HG02970 (cell line): ENCODE measurements around the gene NCDN.

Experiments
- ATAC-seq: cut with Tn5 transposase; IDR thresholded peaks from one replicate; pipeline ENCODE4 v1.9.1; 2021; ENCODE audit warnings: mild to moderate bottlenecking, moderate library complexity, moderate number of reproducible peaks; ENCODE audit not compliant: unreplicated experiment, low FRiP score

NCDN gene

GRCh38 chr1:35587736-35588135 lies 30.1 kb downstream of the NCDN start:
- ATAC-seq = no peak

DNA sequence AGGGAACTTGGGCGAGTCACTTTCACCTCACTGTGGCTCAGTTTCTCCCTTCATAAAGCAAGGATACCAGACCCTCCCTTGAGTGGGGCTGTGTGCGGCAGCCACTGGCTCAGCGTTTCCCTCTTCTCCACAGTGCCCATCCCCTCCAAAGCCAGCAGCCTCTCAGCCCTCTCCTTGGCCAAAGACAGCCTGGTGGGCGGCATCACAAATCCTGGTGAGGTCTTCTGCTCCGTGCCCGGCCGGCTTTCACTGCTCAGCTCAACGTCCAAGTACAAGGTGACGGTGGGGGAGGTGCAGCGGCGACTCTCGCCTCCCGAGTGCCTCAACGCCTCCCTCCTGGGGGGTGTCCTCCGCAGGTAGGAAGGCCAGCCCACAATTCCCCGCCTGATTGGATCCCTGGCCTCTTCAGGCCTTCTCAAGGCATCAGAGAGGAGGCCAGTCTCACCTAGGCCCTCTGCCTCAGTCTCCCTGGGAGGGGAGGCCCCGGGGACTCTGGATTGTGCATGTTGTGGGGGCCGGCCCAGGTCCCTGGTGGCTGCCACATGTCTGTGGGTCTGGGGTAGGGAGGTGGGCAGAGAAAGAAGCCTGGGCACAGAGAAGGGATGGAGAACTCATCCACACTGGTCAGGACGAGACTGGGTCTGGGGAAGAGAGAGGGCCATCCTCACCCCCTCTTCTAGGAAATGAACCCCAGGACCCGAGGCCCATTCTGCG lies 30.8 kb downstream of the NCDN start:
- no peak for ATAC-seq

- ATAC-seq = no peak
Observed at GRCh38 chr1:35589516-35590427, 32.2 kb downstream of the NCDN start.

DNA sequence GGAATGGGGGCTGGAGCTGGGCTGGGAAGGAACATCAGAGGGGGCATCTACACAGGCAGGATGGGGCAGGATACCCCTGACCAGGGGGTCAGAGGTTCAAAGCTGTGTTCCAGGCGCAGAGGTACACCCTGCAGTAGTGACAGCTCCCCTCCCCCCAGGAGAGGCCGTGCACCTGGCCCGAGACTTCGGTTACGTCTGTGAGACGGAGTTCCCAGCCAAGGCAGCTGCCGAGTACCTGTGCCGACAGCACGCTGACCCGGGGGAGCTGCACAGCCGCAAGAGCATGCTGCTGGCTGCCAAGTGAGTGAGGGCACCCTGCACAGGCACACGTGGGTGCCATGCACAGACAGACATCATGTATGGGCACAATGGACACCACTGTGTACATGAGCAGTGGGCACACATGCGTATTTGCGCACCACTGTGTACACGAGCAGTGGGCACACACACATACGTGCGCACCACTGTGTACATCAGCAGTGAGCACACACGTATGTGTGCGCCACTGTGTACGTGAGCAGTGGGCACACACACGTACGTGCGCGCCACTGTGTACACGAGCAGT lies 33.0 kb downstream of the NCDN start:
- no peak for ATAC-seq

GRCh38 chr1:35591211-35591610 lies 33.6 kb downstream of the NCDN start:
- no peak for ATAC-seq

DNA sequence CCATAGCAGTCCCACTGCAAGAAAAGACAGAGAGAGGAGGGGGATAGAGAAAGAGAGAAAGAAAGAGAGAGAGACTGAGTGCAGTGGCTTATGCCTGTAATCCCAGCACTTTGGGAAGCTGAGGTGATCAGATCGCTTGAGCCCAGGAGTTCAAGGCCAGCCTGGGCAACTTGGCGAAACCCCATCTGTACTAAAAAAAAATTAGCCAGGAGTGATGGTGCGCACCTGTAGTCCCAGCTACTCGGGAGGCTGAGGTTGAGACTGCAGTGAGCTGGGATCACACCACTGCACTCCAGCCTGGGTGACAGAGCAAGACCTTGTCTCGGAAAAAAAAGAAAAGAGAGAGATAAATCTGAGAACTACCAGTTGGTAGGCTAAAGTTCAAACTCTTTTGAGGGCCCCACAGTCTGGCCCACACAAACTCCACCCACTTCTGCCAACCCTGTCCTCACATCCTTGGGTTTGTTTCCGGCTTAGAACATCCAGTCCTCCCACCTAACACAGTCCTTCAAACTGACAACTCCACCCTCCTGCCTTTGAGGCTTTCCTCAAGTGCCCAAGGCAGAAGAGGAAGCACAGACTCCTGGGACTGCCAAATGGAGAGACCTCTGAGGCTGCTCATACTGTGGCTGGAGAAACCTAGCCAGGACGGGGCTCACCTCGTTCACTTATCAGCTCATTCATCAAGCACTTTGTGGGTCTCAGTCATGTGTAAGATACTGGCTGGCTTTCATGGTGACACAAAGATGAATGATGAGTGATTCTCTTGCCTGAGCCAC lies 35.6 kb downstream of the NCDN start:
- no peak for ATAC-seq

DNA sequence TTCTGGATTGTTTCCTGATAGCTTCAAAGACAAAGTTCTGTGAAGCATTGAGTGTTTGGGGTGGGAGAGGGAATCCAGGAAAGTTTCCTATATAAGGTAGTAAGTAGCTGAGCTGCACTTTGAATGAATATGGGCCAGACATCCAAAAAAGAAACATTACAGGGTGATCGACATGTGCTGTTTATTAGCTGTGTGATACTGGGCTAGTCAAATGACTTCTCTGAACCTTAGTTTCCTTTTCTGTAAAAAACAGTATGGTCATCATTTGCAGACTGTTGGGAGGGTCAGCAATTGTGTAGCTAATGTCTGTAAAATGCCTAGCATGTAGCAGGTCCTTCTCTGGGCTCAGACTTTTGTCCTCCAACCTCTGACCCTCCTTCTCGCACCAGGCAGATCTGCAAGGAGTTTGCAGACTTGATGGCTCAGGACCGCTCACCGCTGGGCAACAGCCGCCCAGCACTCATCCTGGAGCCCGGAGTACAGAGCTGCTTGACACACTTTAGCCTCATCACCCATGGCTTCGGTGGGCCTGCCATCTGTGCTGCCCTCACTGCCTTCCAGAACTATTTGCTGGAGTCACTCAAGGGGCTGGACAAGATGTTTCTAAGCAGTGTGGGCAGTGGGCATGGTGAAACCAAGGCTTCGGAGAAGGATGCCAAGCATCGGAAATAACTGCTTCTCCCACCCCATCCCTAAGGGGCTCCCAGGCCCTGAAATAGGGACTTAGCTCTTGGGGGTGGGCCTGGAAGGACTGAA lies 36.6 kb downstream of the NCDN start:
- no peak for ATAC-seq

GRCh38 chr1:35595684-35596083 lies 38.1 kb downstream of the NCDN start:
- no peak for ATAC-seq

DNA sequence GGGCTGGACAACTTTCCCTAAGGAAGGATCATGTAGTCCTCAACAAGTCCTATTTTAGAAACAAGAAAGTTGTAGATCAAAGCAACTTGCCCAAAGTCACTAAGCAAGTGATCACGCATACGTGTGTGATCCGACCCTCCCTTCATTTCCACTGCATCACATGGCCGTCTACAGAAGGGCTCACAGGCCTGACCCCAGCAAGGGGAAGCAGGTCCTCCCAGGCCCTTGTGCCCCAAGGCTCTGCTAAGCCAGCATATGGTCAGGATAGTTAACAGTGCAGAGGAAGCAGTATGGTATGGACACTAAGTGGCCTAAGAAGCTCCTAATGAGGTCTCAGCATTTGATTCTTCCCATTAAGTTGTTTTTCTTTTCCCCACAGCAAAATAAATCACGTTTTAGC lies 40.3 kb downstream of the NCDN start:
- ATAC-seq = no peak

GRCh38 chr1:35598895-35599294 lies 41.3 kb downstream of the NCDN start:
- ATAC-seq = no peak

- ATAC-seq = no peak
Observed at GRCh38 chr1:35599411-35599810, 41.8 kb downstream of the NCDN start.

GRCh38 chr1:35600593-35600992 lies 43.0 kb downstream of the NCDN start:
- no peak for ATAC-seq

- ATAC-seq = no peak
Observed at GRCh38 chr1:35603468-35603867, 45.9 kb downstream of the NCDN start.

DNA sequence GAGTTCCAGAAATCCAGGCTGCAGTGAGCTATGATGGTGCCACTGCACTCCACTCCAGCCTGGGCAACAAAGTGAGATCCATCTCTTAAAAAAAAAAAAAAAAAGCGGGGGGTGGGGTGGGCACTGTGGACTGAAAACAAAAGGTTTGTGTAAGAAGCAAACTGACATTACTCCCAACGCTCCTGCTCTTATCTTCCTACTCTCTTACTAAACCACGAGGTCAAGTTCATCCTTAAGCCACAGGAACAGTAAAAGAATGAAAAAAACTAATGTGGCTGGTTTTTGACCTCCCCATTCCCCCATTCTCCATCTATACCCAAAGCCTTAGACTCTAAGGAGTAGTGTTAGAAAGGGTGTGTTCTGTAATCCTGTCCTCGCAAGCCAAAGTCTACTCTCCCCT lies 46.3 kb downstream of the NCDN start:
- ATAC-seq = no peak

DNA sequence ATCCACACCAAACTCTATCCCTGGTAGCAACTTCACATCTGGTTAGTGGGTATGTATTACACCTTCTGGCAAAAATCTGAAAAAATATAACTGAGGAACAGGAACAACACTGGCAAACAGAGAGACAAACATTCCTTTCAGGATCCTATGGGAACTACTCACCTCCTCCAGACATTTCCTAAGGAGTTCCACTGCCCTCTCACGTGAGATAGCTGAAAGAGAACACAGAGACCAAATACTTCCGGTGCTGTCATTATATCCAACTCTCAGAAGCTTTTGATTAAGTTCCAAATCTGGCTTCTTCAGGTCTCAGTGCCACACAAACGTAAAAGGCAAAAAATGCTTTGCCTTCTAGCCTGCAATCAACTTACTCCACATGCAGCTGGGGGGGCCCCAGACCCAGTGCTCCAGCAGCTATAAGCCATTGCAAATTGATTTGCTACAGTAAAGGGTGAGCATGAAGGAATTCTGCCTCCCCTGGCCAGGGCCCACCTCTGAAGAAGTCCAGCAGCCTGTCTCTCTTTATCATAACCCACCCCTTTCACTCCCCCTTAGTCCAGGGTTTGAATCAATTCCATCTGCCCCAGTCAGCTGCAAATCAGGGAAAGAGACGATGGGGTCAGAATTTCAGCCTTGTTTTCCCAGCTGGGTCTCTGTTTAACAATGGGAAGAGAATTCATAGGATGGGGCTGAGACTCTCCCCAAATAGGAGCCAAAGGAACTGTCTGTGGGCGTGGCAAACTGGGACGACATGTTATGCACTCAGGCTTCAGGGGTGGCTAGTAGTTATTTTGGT lies 47.7 kb downstream of the NCDN start:
- no peak for ATAC-seq

- ATAC-seq = no peak
Observed at GRCh38 chr1:35605867-35606182, 48.2 kb downstream of the NCDN start.

GRCh38 chr1:35611655-35612054 lies 54.1 kb downstream of the NCDN start:
- ATAC-seq = no peak

GRCh38 chr1:35615440-35615839 lies 57.8 kb downstream of the NCDN start:
- ATAC-seq = no peak
